ENCODE measurements around the gene ESD.
"Not testable (repeated sequence)": the region's sequence is repeated elsewhere in the genome, so short reads cannot be mapped to it uniquely, and the experiment has no call there.

ESD gene

GRCh38 chr13:46759846-46760245 lies 37.1 kb downstream of the ESD start:
- no peak overlapping the region for H3K4me3 ChIP-seq (ENCODE audit: low read depth, low read length)
- TF ChIP-seq, protein P1, sequence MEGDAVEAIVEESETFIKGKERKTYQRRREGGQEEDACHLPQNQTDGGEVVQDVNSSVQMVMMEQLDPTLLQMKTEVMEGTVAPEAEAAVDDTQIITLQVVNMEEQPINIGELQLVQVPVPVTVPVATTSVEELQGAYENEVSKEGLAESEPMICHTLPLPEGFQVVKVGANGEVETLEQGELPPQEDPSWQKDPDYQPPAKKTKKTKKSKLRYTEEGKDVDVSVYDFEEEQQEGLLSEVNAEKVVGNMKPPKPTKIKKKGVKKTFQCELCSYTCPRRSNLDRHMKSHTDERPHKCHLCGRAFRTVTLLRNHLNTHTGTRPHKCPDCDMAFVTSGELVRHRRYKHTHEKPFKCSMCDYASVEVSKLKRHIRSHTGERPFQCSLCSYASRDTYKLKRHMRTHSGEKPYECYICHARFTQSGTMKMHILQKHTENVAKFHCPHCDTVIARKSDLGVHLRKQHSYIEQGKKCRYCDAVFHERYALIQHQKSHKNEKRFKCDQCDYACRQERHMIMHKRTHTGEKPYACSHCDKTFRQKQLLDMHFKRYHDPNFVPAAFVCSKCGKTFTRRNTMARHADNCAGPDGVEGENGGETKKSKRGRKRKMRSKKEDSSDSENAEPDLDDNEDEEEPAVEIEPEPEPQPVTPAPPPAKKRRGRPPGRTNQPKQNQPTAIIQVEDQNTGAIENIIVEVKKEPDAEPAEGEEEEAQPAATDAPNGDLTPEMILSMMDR (IDR thresholded peaks at IDR 0.05; ENCODE audit: borderline replicate concordance, insufficient read depth, low read depth, low read length), result no peak

DNA sequence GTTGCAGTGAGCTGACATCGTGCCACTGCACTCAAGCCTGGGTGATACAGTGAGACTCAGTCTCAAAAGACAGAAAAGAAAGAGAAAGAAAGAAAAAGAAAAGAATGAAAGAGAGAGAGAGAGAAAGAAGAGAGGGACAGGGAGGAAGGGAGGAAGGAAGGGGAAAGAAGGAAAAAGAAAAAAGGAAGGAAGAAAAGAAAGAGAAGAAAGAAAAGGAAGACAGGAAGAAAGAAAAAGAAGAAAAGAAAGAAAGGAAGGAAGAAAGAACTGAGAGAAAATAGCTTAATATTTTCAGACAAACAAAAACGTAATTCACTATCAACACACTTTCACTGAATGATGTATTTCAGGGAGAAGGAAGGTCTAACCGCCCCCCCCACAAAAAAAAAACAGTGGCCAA lies 39.3 kb downstream of the ESD start:
- no peak overlapping the region for H3K4me3 ChIP-seq (ENCODE audit: low read depth, low read length)
- TF ChIP-seq, protein P1 (IDR thresholded peaks at IDR 0.05; ENCODE audit: borderline replicate concordance, insufficient read depth, low read depth, low read length), result no peak

DNA sequence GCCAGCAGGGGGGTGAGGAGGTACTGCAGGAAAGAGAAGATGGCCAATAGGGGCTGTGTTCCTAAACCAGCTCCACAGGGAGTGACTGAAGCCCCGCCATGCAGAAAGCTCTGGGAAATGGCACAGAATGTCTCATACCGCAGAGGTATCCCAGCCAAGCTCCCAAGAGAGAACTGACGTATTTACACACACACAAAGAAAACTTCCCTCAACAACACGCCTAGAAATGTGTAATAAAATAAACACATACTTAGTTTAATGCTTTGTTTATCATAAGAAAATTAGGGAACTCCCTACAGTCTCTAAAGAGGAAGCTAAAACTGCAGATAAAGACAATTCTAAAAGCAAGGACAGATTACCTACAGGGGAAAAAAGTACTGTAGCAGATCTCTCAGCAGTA lies 40.0 kb downstream of the ESD start:
- TF ChIP-seq, protein P1 (IDR thresholded peaks at IDR 0.05; ENCODE audit: borderline replicate concordance, insufficient read depth, low read depth, low read length), result no peak
- no peak overlapping the region for H3K4me3 ChIP-seq (ENCODE audit: low read depth, low read length)

DNA sequence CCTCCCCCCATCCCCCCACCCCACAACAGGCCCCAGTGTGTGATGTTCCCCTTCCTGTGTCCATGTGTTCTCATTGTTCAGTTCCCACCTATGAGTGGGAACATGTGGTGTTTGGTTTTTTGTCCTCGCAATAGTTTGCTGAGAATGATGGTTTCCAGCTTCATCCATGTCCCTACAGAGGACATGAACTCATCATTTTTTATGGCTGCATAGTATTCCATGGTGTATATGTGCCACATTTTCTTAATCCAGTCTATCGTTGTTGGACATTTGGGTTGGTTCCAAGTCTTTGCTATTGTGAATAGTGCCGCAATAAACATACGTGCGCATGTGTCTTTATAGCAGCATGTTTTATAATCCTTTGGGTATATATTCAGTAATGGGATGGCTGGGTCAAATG lies 41.5 kb downstream of the ESD start:
- H3K4me3 ChIP-seq (ENCODE audit: low read depth, low read length), result not testable (repeated sequence)

DNA sequence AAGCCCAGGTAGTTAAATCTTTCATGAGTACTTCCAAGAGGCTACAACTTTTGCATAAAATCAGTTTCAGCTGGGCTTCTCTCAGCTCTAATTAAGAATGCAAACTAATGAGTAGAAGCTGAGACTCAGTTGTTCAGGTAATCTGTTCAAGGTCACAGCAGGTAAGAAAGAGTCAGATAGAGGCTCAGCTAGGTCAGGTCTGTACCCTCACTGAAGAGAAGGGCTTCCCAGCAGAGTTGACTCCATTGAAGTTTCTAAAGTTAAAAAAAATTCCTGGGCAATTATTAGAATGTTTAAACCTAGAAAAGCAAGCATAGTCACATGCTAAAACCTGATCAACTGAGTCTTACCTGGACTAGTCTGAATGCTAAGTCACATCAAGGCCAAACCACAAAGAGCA lies 42.1 kb downstream of the ESD start:
- TF ChIP-seq, protein P1 (IDR thresholded peaks at IDR 0.05; ENCODE audit: borderline replicate concordance, insufficient read depth, low read depth, low read length), result no peak

DNA sequence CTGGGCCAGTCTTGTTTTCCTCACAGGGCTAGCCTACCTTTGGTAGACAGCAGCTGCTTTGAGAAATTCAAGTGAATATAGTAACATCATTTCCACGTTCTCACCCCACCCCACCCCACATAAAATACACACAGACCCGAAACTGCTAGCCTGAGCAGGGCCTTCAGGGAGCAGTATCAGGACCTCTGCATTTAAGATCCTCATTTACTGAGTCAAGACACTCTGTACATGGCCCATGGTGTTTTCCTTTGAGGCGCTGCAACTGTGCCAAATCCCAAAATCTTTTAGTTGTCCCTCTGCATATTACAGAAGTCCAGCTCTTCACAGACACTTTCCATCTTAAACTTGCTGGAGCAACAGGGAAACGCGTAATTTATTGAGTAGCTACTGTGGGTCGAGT lies 43.0 kb downstream of the ESD start:
- no peak overlapping the region for H3K4me3 ChIP-seq (ENCODE audit: low read depth, low read length)
- TF ChIP-seq, protein P1 (IDR thresholded peaks at IDR 0.05; ENCODE audit: borderline replicate concordance, insufficient read depth, low read depth, low read length), result no peak

More for the DNA sequence above, 42.1 kb downstream of the ESD start:
- H3K4me3 ChIP-seq (ENCODE audit: low read depth, low read length), result no peak overlapping the region

- TF ChIP-seq, protein P1 (IDR thresholded peaks at IDR 0.05; ENCODE audit: borderline replicate concordance, insufficient read depth, low read depth, low read length), result no peak
- no peak overlapping the region for H3K4me3 ChIP-seq (ENCODE audit: low read depth, low read length)
These were observed 43.8 kb downstream of the ESD start for GRCh38 chr13:46753137-46753536.

All from GM12875 (cell line).